H1 (cell line): ENCODE results near the gene TTC13. TPM values are rescaled to one million over a fixed set of nuclear protein-coding genes. Genes with fewer than 3 reads are reported as not detected.

Experiments
- BCL11A ChIP-seq, 2 experiments: IDR thresholded peaks; one replicate each; pipeline ENCODE4 v1.6.1; 2011; ENCODE audit warnings: low read depth in 2 of 2, low read length in 2 of 2, mild to moderate bottlenecking in 2 of 2
- CHD1 ChIP-seq: IDR thresholded peaks from 2 replicates; pipeline ENCODE4 v1.6.1; 2012; ENCODE audit warnings: low read depth, low read length, improper control_type of control experiment
- CHD2 ChIP-seq: IDR thresholded peaks from 2 replicates; pipeline ENCODE4 v1.6.1; 2012; ENCODE audit warnings: low read length, improper control_type of control experiment
- CHD7 ChIP-seq: fragments of 300-600 bp; sonication (generic); IDR thresholded peaks from 2 replicates; pipeline ENCODE4 v1.7.1; 2012; ENCODE audit warnings: low read length, moderate library complexity, mild to moderate bottlenecking, inconsistent platforms; ENCODE audit not compliant: insufficient replicate concordance
- EGR1 ChIP-seq: IDR thresholded peaks from 2 replicates; pipeline ENCODE4 v1.6.1; 2011; ENCODE audit warnings: low read depth, low read length, borderline replicate concordance
- EZH2 ChIP-seq: fragments of 200-600 bp; sonication (generic); IDR thresholded peaks from 2 replicates; pipeline ENCODE4 v1.7.1; 2012; ENCODE audit warnings: low read depth, mild to moderate bottlenecking, moderate library complexity, low read length, inconsistent platforms; ENCODE audit not compliant: severe bottlenecking
- KDM4A ChIP-seq: IDR thresholded peaks from one replicate; pipeline ENCODE4 v1.7.1; 2012; ENCODE audit warnings: low read depth, mild to moderate bottlenecking, moderate library complexity, low read length, inconsistent platforms; ENCODE audit not compliant: severe bottlenecking
- RBBP5 ChIP-seq: IDR thresholded peaks from 2 replicates; pipeline ENCODE4 v1.7.1; 2012; ENCODE audit warnings: low read depth, mild to moderate bottlenecking, inconsistent platforms, low read length, moderate library complexity, borderline replicate concordance
- SIRT6 ChIP-seq: IDR thresholded peaks from one replicate; pipeline ENCODE4 v1.7.1; 2012; ENCODE audit warnings: low read length, inconsistent platforms
- SP4 ChIP-seq: IDR thresholded peaks from 2 replicates; pipeline ENCODE4 v1.6.1; 2012; ENCODE audit warnings: low read length, inconsistent platforms
- SRF ChIP-seq: IDR thresholded peaks from 2 replicates; pipeline ENCODE4 v1.6.1; 2011; ENCODE audit warnings: mild to moderate bottlenecking, low read depth, low read length, moderate library complexity
- polyA plus RNA-seq, 7 experiments: library from polyadenylated mRNA; depleted of rRNA in 3 of 7; stranded (reverse) in 5 of 7; unstranded in 2 of 7; fragments of >200 nt in 5 of 7; fragments of 200-250 nt in 2 of 7; gene quantifications; 1 replicate in 5 of 7; 2 replicates in 1 of 7; 4 replicates in 1 of 7; pipeline versions ENCODE4 v1.2.1 to v1.2.3, GENCODE V29; 2011 to 2013; ENCODE audit warnings: missing spikeins in 2 of 7, mixed read lengths in 2 of 7
- total RNA-seq: library from RNA; stranded (reverse); fragmentation: NEBNext Ultra II Directional; extraction: Animal tissue kit (Norgen Biotek cat#: 25700); gene quantifications from 2 replicates; pipeline ENCODE4 v1.2.1, GENCODE V29; 2021

Gene TTC13
- total and polyA plus RNA-seq, 2 of the 8 experiments (the other 6 are each of a cell fraction or from before 2014, with no cell fraction given): 3.1 to 7.1 TPM

DNA sequence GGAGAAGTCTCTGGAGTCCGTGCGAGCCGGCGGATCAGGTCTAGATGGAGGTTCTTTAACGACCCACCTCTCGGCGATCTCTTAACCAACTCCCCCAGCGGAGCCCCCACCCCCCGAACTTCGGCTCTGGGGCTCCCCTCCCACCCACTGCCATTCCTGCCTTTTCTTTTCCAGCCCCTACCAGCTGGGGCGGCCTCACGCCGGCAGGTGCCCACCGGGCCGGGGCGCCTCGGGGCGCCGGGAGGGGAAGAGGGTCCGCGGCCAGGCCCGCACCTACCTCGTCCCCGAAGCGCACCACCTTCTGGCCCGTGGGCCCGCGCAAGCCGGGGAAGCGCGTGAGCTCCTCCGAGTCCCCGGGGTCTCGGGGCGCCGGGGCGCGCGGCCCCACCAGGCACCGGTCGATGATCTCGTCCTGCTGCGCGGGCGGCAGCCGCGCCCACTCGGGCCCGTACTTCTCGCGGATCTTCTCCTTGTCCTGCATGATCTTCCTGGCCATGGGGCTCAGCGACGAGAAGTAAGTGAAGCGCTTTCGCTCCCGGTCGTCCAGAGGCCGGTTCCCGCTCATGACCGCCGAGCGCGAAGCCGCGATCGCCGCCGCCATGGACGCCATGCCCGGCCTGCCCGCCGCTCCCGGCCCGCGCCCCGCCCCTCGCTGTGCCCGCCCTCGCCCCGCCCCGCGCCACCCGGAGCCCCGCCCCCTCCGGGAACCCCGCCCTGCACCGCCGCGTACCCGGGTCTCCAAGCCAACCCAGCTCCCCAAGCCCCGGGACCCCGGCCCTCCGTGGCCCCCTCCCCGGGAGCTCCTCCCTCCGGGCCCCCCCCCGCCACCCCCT lies 110.5 kb downstream of the TTC13 start, which contains the start of gene C1orf198 (continued):
- TF ChIP-seq SIRT6 (no peak), EGR1 (no peak), EZH2 (no peak), CHD7 (no peak), KDM4A (peak; percentile 86), CHD2 (no peak), SRF (no peak), RBBP5 (peak; percentile 97), BCL11A (IDR thresholded peaks at IDR 0.05; ENCODE audit: low read depth in 2 of 2, low read length in 2 of 2) (no peak), CHD1 (no peak), SP4 (no peak)
